Measurements from ENCODE around the gene CENPVL1.
A peak's percentile ranks its signal among the peaks of the same experiment; 100 is the strongest.
"Not testable (repeated sequence)": the region's sequence is repeated elsewhere in the genome, so short reads cannot be mapped to it uniquely, and the experiment has no call there.

Gene CENPVL1

GRCh38 chrX:51710277-51711164 lies at the start of gene CENPVL1:
Gene CENPVL1, plus strand, starts transcription at chrX:51710512. Its CDS starts 0 bp downstream, at chrX:51710512.
- DNase-seq (ENCODE audit: low read depth): not testable (repeated sequence)

DNA sequence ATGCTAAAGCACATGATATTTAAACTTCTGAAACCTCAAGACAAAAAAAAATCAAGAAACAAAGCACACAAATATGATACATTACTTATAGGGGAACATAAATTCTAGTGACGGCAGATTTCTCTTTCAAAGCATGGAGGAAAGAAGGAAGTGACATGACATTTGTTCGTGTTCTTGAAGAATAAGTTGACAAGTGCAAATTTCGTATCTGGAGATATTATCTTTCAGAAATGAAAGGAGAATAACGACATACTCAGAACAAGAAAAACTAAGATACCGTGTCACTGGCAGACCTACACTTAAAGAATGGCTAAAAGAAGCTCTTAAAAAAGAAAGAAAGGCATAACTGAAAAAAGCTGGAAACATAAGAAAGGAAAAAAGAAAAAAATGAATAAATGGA lies 44.3 kb upstream of the CENPVL1 start:
- no peak for DNase-seq (ENCODE audit: low read depth)

DNA sequence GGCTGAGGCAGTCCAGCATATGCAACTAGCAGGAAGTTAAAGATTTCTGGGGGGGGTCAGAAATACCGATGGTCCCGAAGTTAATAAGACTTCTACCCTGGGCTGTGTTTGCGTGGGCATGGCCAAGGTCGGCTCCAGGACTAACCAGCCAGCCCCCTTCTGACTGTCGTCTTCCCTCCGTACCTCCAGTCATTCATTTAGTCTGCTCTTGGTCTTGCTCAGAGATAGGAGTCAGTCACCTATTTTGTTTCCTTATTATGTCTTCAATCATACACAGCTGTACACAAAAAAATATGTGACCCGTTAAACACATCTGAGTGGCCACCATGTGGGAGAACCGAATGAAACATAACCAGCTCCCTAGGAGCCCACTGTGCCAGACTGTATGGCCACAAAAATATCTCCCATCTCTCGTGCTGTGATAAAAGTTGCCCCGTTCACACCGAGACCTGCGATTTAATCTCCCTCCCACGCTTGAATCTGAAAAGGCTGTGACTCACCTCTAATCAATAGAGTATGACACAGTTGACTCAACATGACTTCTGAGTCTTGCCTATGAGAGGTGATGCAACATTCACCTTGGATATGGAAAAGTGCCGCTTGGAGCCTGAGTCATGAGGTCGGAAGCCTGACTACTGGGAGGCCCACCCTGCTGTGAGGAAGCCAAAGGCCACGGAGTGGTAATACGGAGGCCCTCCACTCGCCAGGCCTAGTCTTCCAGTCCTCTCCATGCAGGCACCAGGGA lies 30.5 kb upstream of the CENPVL1 start:
- DNase-seq (ENCODE audit: low read depth): not testable (repeated sequence)

GRCh38 chrX:51681808-51682719 lies 28.2 kb upstream of the CENPVL1 start:
- DNase-seq (ENCODE audit: low read depth): not testable (repeated sequence)

GRCh38 chrX:51682720-51683062 lies 27.6 kb upstream of the CENPVL1 start, which contains the start of gene CENPVL2:
Gene CENPVL2, minus strand, starts transcription at chrX:51682831. Its CDS starts 0 bp downstream, at chrX:51682831.
- DNase-seq (ENCODE audit: low read depth): not testable (repeated sequence)

DNA sequence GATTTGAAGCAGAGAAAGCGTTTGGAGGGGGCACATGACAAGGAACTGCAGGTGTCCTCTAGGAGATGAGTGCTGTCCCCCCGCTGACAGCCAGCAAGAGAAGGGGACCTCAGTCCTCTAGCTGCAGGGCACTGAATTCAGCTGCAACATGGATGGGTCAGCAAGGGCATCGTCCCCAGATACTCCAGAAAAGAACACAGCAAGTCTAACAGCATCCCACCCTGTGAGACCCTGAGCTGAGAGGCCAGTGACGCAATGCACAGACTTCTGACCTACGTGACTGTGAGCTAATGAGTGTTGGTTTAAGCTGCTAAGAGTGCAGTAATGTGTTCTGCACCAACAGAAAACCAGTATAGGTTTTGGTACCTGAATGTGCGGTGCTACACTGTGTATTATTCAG lies 16.1 kb upstream of the CENPVL1 start:
- DNase-seq (ENCODE audit: low read depth): no peak

- DNase-seq (ENCODE audit: low read depth): no peak
Observed at GRCh38 chrX:51697397-51697796, 12.9 kb upstream of the CENPVL1 start.

GRCh38 chrX:51712943-51713647 lies 2.8 kb downstream of the CENPVL1 start:
- not testable (repeated sequence) for DNase-seq (ENCODE audit: low read depth)

DNA sequence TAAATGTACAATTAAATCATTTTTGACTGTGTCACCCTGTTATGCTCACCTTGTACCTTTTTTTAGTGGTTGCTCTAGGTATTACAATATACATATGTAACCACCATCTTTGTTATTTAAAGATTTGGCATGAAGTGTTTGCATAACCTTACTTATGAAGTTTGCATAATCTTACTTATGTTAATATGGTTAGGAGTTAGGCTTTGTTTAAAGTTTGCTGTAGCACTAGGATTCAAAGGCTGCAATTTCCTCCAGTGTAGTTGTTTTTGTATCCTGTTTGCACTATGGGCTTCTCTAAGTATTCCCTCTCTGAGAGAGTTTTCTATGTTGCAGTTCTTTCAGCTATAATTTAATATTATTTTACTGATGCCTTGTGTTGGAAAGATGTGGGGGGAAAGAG lies 17.9 kb downstream of the CENPVL1 start:
- no peak for DNase-seq (ENCODE audit: low read depth)

- no peak for DNase-seq (ENCODE audit: low read depth)
Observed at GRCh38 chrX:51737091-51737490, 26.8 kb downstream of the CENPVL1 start.

GRCh38 chrX:51742586-51742985 lies 32.3 kb downstream of the CENPVL1 start:
- no peak for DNase-seq (ENCODE audit: low read depth)

GRCh38 chrX:51743179-51743957 lies 33.1 kb downstream of the CENPVL1 start, which contains the start of gene GSPT2:
Gene GSPT2, plus strand, starts transcription at chrX:51743442. Its CDS starts 185 bp downstream, at chrX:51743627.
- DNase-seq (ENCODE audit: low read depth): peak; percentile 52

- no peak for DNase-seq (ENCODE audit: low read depth)
Observed at GRCh38 chrX:51747671-51748070, 37.4 kb downstream of the CENPVL1 start.

DNA sequence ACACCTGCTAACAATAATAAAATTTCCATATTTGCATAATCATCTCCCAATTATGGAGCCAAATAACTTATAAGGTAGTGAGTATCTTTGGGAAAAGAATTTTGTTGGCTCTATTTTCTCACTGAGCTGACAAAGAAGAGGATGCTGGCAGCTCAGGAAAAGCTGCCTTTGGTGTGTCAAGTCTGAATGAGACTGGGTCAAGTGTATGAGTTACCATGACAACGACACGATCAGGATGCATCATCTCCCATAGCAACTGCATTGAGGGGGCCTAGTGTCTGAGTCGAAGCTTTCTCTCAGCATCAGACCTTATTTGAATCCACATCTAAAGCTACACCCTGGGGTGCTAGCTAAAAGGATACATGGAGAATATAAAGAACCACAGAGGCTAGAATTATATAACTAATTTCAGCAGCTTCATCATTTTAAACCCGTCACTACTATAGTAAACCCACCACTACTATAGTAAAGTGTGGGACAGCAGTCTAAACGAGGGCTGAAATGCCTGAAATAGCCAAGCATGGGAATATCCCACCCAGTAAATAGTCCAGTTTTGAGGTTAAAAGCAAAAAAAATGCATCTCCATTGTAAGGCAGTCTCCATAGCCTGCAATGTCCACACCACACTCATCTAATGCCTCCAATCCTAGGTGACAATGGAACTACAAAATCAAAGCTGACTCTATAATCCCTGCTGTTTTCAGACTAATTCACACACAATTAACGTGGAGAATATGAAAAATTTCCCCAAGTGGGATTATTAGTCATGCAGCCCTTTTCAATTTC lies 48.9 kb downstream of the CENPVL1 start:
- no peak for DNase-seq (ENCODE audit: low read depth)

GRCh38 chrX:51760657-51761056 lies 50.3 kb downstream of the CENPVL1 start:
- DNase-seq (ENCODE audit: low read depth): no peak
